WERI-Rb-1 (cell line): Measurements from ENCODE around the gene MUC6.
A peak's percentile ranks its signal among the peaks of the same experiment; 100 is the strongest.

Source experiments
- DNase-seq: peaks from one replicate; pipeline ENCODE4 v3.0.0-alpha.2; 2020
- H3K27ac ChIP-seq: fragments of 250-450 bp; sonication (Bioruptor Pico); 2 replicates; pipeline ENCODE4 v1.5.1; 2020; ENCODE audit warnings: mild to moderate bottlenecking, moderate library complexity
- H3K27me3 ChIP-seq: fragments of 250-450 bp; sonication (Bioruptor Pico); 2 replicates; pipeline ENCODE4 v1.5.1; 2021; ENCODE audit warnings: mild to moderate bottlenecking, low read depth, moderate library complexity; ENCODE audit not compliant: insufficient read depth, severe bottlenecking
- H3K36me3 ChIP-seq: fragments of 250-450 bp; sonication (Bioruptor Pico); 2 replicates; pipeline ENCODE4 v1.5.1; 2020; ENCODE audit warnings: mild to moderate bottlenecking, moderate library complexity
- H3K4me3 ChIP-seq: 2 replicates; pipeline ENCODE4 v1.5.1; 2011; ENCODE audit warnings: low read depth, mild to moderate bottlenecking, control low read depth, low read length
- H3K9me3 ChIP-seq: fragments of 250-450 bp; sonication (Bioruptor Pico); 2 replicates; pipeline ENCODE4 v1.5.1; 2021; ENCODE audit warnings: mild to moderate bottlenecking, moderate library complexity; ENCODE audit not compliant: severe bottlenecking
- CTCF ChIP-seq: IDR thresholded peaks from 2 replicates; pipeline ENCODE4 v1.5.1; 2011; ENCODE audit warnings: low read depth, mild to moderate bottlenecking, control low read depth, inconsistent platforms, low read length

The MUC6 gene

GRCh38 chr11:1082728-1083620 is 46.5 kb upstream of the MUC6 start:
- TF ChIP-seq CTCF: no peak
- Histone ChIP-seq H3K9me3 (no peaks in the 10 kb centered on the region), H3K27ac (no peak overlapping the region), H3K36me3 (no peaks in the 10 kb centered on the region), H3K27me3 (peaks cover 2% of the 10 kb centered on the region), H3K4me3 (no peak overlapping the region)
- no peak for DNase-seq

DNA sequence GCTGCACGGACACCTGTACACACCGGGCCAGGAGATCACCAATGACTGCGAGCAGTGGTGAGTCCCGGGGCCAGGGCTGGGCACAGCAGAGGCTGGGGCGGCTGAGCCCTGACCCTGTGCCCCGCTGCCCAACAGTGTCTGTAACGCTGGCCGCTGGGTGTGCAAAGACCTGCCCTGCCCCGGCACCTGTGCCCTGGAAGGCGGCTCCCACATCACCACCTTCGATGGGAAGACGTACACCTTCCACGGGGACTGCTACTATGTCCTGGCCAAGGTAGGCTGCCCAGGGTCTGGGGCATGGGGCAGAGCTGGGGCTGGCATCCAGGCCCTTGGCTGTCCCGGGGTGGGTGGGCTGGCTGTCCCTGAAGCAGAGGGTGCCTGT is 45.8 kb upstream of the MUC6 start:
- Histone ChIP-seq H3K36me3 (no peaks in the 10 kb centered on the region), H3K27ac (no peak overlapping the region), H3K27me3 (peaks cover 2% of the 10 kb centered on the region), H3K9me3 (no peaks in the 10 kb centered on the region), H3K4me3 (no peak overlapping the region)
- no peak for TF ChIP-seq CTCF
- DNase-seq: no peak

DNA sequence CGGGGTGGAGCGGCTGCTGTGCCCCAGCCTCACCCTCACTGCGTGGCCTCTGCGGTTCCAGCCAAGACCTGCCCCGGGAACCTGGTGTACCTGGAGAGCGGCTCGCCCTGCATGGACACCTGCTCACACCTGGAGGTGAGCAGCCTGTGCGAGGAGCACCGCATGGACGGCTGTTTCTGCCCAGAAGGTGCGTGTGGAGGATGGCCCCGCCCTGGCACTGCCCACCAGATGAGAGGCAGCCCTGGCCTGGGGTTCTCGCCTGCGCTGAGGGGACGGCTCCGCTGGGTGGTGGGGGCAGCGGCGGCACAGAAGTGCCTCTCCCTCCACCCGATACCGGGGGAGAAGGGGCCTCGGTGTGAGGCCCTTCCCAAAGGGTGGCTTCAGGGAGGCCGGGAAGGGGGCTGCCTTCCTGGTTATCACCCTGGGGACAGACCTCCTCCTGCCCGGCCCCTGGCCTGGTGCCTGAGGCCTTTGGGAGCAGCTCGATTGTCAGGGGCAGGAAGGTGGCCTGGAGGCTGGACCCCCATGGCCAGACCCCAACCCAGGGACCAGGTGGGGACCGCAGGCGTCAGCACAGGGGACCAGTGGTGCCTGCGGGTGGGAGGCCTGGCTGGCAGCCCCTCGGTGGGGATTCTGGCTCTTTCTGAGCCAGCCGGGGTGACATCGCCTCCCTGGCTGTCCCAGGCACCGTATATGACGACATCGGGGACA is 45.2 kb upstream of the MUC6 start:
- Histone ChIP-seq H3K36me3 (no peaks in the 10 kb centered on the region), H3K4me3 (no peak overlapping the region), H3K9me3 (no peaks in the 10 kb centered on the region), H3K27ac (no peak overlapping the region), H3K27me3 (peaks cover 2% of the 10 kb centered on the region)
- no peak for TF ChIP-seq CTCF
- peak; percentile 6 for DNase-seq

GRCh38 chr11:1078191-1078601 is 41.7 kb upstream of the MUC6 start:
- Histone ChIP-seq H3K27ac (no peak overlapping the region), H3K27me3 (no peaks in the 10 kb centered on the region), H3K4me3 (no peak overlapping the region), H3K36me3 (no peaks in the 10 kb centered on the region), H3K9me3 (no peaks in the 10 kb centered on the region)
- no peak for DNase-seq
- no peak for TF ChIP-seq CTCF

DNA sequence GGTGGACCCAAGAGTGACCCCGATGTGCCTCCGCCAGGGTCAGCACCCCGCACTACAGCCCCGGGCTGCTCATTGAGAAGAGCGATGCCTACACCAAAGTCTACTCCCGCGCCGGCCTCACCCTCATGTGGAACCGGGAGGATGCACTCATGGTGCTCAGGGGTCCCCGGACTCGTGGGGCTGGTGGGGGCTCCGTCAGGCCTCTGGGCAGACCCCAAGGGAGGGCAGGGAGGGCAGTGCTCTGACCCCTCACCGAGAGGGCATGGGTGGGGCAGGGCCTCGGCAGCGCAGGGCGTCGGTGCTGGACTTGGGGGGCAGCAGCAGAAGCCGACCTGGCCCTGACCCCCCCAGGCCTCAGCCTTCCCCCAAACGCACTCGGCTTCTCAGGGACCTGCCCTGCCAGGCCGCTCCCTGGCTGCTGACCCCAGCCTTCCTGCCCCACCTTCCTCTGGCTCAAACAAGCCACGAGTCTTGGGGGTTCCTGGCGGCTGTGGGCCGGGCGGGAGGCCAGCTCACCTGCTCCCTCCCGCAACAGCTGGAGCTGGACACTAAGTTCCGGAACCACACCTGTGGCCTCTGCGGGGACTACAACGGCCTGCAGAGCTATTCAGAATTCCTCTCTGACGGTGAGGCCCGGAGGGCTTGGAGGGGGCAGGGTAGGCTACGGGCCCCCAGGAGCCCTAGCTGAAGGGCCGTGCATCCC is 41.0 kb upstream of the MUC6 start:
- TF ChIP-seq CTCF: no peak
- no peak for DNase-seq
- Histone ChIP-seq H3K36me3 (no peaks in the 10 kb centered on the region), H3K27ac (no peak overlapping the region), H3K4me3 (no peak overlapping the region), H3K9me3 (no peaks in the 10 kb centered on the region), H3K27me3 (no peaks in the 10 kb centered on the region)
